Karpas-422 (cell line): ENCODE data around the gene NHP2. TPM values are rescaled to one million over a fixed set of nuclear protein-coding genes. Genes with fewer than 3 reads are reported as not detected.
A peak's percentile ranks its signal among the peaks of the same experiment; 100 is the strongest.
"Not testable (repeated sequence)": the region's sequence is repeated elsewhere in the genome, so short reads cannot be mapped to it uniquely, and the experiment has no call there.

ENCODE experiments used
- DNase-seq: peaks from one replicate; pipeline ENCODE4 v3.0.0-alpha.2; 2015
- H2AFZ ChIP-seq: fragments of 200-600 bp; sonication (generic); 2 replicates; pipeline ENCODE4 v1.6.1; 2014; ENCODE audit warnings: antibody characterized with exemption, low read length, mixed read lengths
- H3K27ac ChIP-seq: fragments of 200-600 bp; sonication (generic); 2 replicates; pipeline ENCODE4 v1.5.1; 2014; ENCODE audit warnings: mild to moderate bottlenecking, low read length, moderate library complexity
- H3K27me3 ChIP-seq: fragments of 200-600 bp; sonication (generic); 2 replicates; pipeline ENCODE4 v1.6.1; 2014; ENCODE audit warnings: low read length, mixed read lengths
- H3K36me3 ChIP-seq: fragments of 200-600 bp; sonication (generic); 2 replicates; pipeline ENCODE4 v1.6.1; 2014; ENCODE audit warnings: low read length, mixed read lengths; ENCODE audit not compliant: insufficient read depth
- H3K4me1 ChIP-seq: fragments of 200-600 bp; sonication (generic); 2 replicates; pipeline ENCODE4 v1.6.1; 2014; ENCODE audit warnings: mild to moderate bottlenecking, low read length, mixed read lengths
- H3K4me2 ChIP-seq: fragments of 200-600 bp; sonication (generic); 2 replicates; pipeline ENCODE4 v1.6.1; 2014; ENCODE audit warnings: low read length, low read depth, mild to moderate bottlenecking; ENCODE audit not compliant: poor library complexity, severe bottlenecking
- H3K4me3 ChIP-seq: fragments of 200-600 bp; sonication (generic); 2 replicates; pipeline ENCODE4 v1.5.1; 2014; ENCODE audit warnings: mild to moderate bottlenecking, antibody characterized with exemption, low read length, mixed read lengths
- H3K79me2 ChIP-seq: fragments of 200-600 bp; sonication (generic); 2 replicates; pipeline ENCODE4 v1.6.1; 2014; ENCODE audit warnings: mild to moderate bottlenecking, low read length, mixed read lengths
- H3K9ac ChIP-seq: fragments of 200-600 bp; sonication (generic); 2 replicates; pipeline ENCODE4 v1.6.0; 2014; ENCODE audit warnings: low read length
- H3K9me2 ChIP-seq: fragments of 200-600 bp; sonication (generic), shearing (Covaris generic); replicated peaks from 2 replicates; pipeline ENCODE4 v1.6.0; 2014; ENCODE audit warnings: mild to moderate bottlenecking, low read length, moderate library complexity; ENCODE audit not compliant: insufficient read depth
- H3K9me3 ChIP-seq: fragments of 300-700, 200-600 bp; sonication (generic); 2 replicates; pipeline ENCODE4 v1.6.1; 2014; ENCODE audit warnings: low read length, mixed read lengths
- H4K20me1 ChIP-seq: fragments of 200-600 bp; sonication (generic); 2 replicates; pipeline ENCODE4 v1.6.1; 2014; ENCODE audit warnings: mild to moderate bottlenecking, antibody characterized with exemption, low read length, low read depth; ENCODE audit not compliant: insufficient read depth
- total RNA-seq: library from RNA; depleted of rRNA; stranded (reverse); fragments of >200 nt; shearing (Covaris generic); gene quantifications from 2 replicates; pipeline ENCODE4 v1.2.3, GENCODE V29; 2014; ENCODE audit warnings: low replicate concordance

Gene NHP2
- total RNA-seq, 1 experiment from 2014 or later = 264 TPM

GRCh38 chr5:178131446-178131996 is 22.2 kb downstream of the NHP2 start:
- DNase-seq = peak; percentile 58
- Histone ChIP-seq H3K27me3 (no peaks in the 10 kb centered on the region), H3K9me2 (no peaks in the 10 kb centered on the region), H3K36me3 (peaks cover 12% of the 10 kb centered on the region; the same call in 1 of the 2 replicates), H3K4me2 (peak overlapping the region; percentile 98), H3K4me1 (peaks cover 16% of the 10 kb centered on the region), H3K9ac (peak overlapping the region; percentile 88), H2AFZ (no peak overlapping the region; the same call in 1 of the 2 replicates), H3K27ac (peak overlapping the region; percentile 73), H4K20me1 (no peaks in the 10 kb centered on the region), H3K79me2 (peaks cover 34% of the 10 kb centered on the region), H3K9me3 (no peaks in the 10 kb centered on the region), H3K4me3 (peak overlapping the region; percentile 78)

GRCh38 chr5:178130576-178131445 is 22.9 kb downstream of the NHP2 start, which contains the start of gene RMND5B:
Gene RMND5B, plus strand, starts transcription at chr5:178131014. Its CDS starts 7,106 bp downstream, at chr5:178138120.
- peak within 1 kb of the TSS; percentile 88 for H3K9ac ChIP-seq
- no peaks in the 10 kb centered on the region for H3K9me2 ChIP-seq
- H3K4me1 ChIP-seq = peaks cover 16% of the 10 kb centered on the region
- H3K27me3 ChIP-seq = no peaks in the 10 kb centered on the region
- H3K9me3 ChIP-seq = no peaks in the 10 kb centered on the region
- peak within 1 kb of the TSS; percentile 73 for H3K27ac ChIP-seq
- DNase-seq = peak; percentile 94
- H4K20me1 ChIP-seq = no peaks in the 10 kb centered on the region
- peak within 1 kb of the TSS; percentile 78 for H3K4me3 ChIP-seq
- peaks cover 5% of the 10 kb centered on the region; the same call in 1 of the 2 replicates for H3K36me3 ChIP-seq
- peaks cover 29% of the 10 kb centered on the region for H3K79me2 ChIP-seq
- peak within 1 kb of the TSS; percentile 98 for H3K4me2 ChIP-seq
- H2AFZ ChIP-seq = peak within 1 kb of the TSS; percentile 82; the same call in 1 of the 2 replicates

GRCh38 chr5:178130234-178130575 is 23.5 kb downstream of the NHP2 start:
- not testable (repeated sequence) for H3K36me3 ChIP-seq, DNase-seq, H3K9me2 ChIP-seq, H4K20me1 ChIP-seq, H3K27me3 ChIP-seq, H3K9me3 ChIP-seq
- peaks cover 16% of the 10 kb centered on the region for H3K4me1 ChIP-seq
- peak overlapping the region; percentile 78 for H3K4me3 ChIP-seq
- peak overlapping the region; percentile 98 for H3K4me2 ChIP-seq
- H2AFZ ChIP-seq = peak overlapping the region; percentile 82; the same call in 1 of the 2 replicates
- H3K79me2 ChIP-seq = peaks cover 23% of the 10 kb centered on the region
- H3K27ac ChIP-seq = peak overlapping the region; percentile 73
- peak overlapping the region; percentile 88 for H3K9ac ChIP-seq

GRCh38 chr5:178129296-178129695 is 24.4 kb downstream of the NHP2 start:
- H3K27ac ChIP-seq = no peak overlapping the region
- H3K36me3 ChIP-seq = no peaks in the 10 kb centered on the region; the same call in 1 of the 2 replicates
- no peaks in the 10 kb centered on the region for H4K20me1 ChIP-seq
- H3K4me1 ChIP-seq = peaks cover 16% of the 10 kb centered on the region
- no peak overlapping the region for H3K9ac ChIP-seq
- H3K4me3 ChIP-seq = no peak overlapping the region
- no peaks in the 10 kb centered on the region for H3K27me3 ChIP-seq
- no peaks in the 10 kb centered on the region for H3K9me3 ChIP-seq
- no peak overlapping the region for H2AFZ ChIP-seq
- no peak overlapping the region for H3K4me2 ChIP-seq
- H3K9me2 ChIP-seq = no peaks in the 10 kb centered on the region
- DNase-seq = no peak
- peaks cover 23% of the 10 kb centered on the region for H3K79me2 ChIP-seq

- not testable (repeated sequence) for H3K4me3 ChIP-seq, H2AFZ ChIP-seq, H3K27ac ChIP-seq, H3K27me3 ChIP-seq, H3K9ac ChIP-seq, H4K20me1 ChIP-seq, DNase-seq, H3K4me2 ChIP-seq, H3K9me3 ChIP-seq, H3K36me3 ChIP-seq, H3K9me2 ChIP-seq
- H3K79me2 ChIP-seq = peaks cover 15% of the 10 kb centered on the region
- peaks cover 26% of the 10 kb centered on the region for H3K4me1 ChIP-seq
Measured at GRCh38 chr5:178127300-178128009, 26.2 kb downstream of the NHP2 start.

GRCh38 chr5:178126556-178126955 is 27.1 kb downstream of the NHP2 start:
- Histone ChIP-seq H3K4me3 (no peak overlapping the region), H3K9ac (no peak overlapping the region), H2AFZ (no peak overlapping the region), H3K27ac (no peak overlapping the region), H3K36me3 (no peaks in the 10 kb centered on the region), H3K4me1 (peaks cover 29% of the 10 kb centered on the region), H3K4me2 (no peak overlapping the region), H4K20me1 (peaks cover 4% of the 10 kb centered on the region; the same call in 1 of the 2 replicates), H3K27me3 (no peaks in the 10 kb centered on the region), H3K9me3 (no peaks in the 10 kb centered on the region), H3K79me2 (peaks cover 6% of the 10 kb centered on the region), H3K9me2 (no peaks in the 10 kb centered on the region)
- no peak for DNase-seq

GRCh38 chr5:178125253-178125906 is 28.3 kb downstream of the NHP2 start:
- Histone ChIP-seq H3K9me2 (no peaks in the 10 kb centered on the region), H3K9ac (no peak overlapping the region), H3K4me2 (no peak overlapping the region), H3K27ac (no peak overlapping the region), H3K4me3 (no peak overlapping the region), H3K4me1 (peaks cover 37% of the 10 kb centered on the region), H4K20me1 (peaks cover 4% of the 10 kb centered on the region; the same call in 1 of the 2 replicates), H3K27me3 (no peaks in the 10 kb centered on the region), H2AFZ (no peak overlapping the region), H3K36me3 (no peaks in the 10 kb centered on the region), H3K9me3 (no peaks in the 10 kb centered on the region), H3K79me2 (no peaks in the 10 kb centered on the region)
- no peak for DNase-seq
